ENCODE measurements around the gene RPL11.
A peak's percentile ranks its signal among the peaks of the same experiment; 100 is the strongest.

The RPL11 gene

DNA sequence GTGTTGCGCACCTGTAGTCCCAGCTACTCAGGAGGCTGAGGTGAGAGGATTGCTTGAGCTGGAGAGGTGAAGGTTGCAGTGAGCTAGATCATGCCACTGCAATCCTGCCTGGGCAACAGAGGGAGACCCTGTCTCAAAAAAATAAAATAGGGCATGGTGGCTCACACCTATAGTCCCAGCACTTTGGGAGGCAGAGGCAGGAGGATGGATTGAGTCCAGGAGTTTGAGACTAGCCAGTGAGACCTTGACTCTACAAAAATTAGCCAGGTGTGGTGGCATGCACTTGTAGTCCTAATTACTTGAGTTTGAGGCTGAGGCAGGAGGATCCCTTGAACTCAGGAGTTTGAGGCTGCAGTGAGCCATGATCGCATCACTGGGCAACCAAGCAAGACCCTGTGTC is 9.7 kb downstream of the RPL11 start:
- TF ChIP-seq, protein P1, sequence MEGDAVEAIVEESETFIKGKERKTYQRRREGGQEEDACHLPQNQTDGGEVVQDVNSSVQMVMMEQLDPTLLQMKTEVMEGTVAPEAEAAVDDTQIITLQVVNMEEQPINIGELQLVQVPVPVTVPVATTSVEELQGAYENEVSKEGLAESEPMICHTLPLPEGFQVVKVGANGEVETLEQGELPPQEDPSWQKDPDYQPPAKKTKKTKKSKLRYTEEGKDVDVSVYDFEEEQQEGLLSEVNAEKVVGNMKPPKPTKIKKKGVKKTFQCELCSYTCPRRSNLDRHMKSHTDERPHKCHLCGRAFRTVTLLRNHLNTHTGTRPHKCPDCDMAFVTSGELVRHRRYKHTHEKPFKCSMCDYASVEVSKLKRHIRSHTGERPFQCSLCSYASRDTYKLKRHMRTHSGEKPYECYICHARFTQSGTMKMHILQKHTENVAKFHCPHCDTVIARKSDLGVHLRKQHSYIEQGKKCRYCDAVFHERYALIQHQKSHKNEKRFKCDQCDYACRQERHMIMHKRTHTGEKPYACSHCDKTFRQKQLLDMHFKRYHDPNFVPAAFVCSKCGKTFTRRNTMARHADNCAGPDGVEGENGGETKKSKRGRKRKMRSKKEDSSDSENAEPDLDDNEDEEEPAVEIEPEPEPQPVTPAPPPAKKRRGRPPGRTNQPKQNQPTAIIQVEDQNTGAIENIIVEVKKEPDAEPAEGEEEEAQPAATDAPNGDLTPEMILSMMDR (IDR thresholded peaks at IDR 0.05; ENCODE audit: extremely low read depth, missing control alignments) = no peak

GRCh38 chr1:23701996-23702395 is 10.4 kb downstream of the RPL11 start:
- TF ChIP-seq, protein P1 (IDR thresholded peaks at IDR 0.05; ENCODE audit: extremely low read depth, missing control alignments) = no peak
- no peak for DNase-seq (ENCODE audit: low spot score)

More for the DNA sequence above, 9.7 kb downstream of the RPL11 start:
- no peak for DNase-seq (ENCODE audit: low spot score)

- TF ChIP-seq, protein P1 (IDR thresholded peaks at IDR 0.05; ENCODE audit: extremely low read depth, missing control alignments) = no peak
- no peak for DNase-seq (ENCODE audit: low spot score)
Measured at GRCh38 chr1:23704834-23705495, 13.4 kb downstream of the RPL11 start.

DNA sequence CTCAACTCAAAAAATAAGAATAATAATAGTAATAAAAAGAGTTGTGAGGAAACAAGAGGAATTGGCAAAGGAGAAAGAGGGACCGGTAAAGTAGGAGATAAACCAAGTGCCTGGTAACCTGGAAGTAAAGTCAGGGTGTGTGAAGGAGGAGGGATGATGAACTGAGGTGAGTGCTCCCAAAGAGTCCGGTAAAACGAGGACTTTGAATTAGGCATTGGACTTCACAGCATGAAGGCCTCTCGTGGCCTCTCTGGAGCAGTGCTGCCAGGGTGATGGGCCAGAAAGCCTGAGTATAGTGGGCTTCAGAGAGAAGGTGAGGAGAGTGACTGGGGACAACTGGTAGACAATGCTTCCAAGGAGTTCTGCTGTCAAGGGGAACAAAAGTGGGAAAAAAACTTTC is 17.6 kb downstream of the RPL11 start:
- TF ChIP-seq, protein P1 (IDR thresholded peaks at IDR 0.05; ENCODE audit: extremely low read depth, missing control alignments) = no peak
- DNase-seq (ENCODE audit: low spot score) = no peak

DNA sequence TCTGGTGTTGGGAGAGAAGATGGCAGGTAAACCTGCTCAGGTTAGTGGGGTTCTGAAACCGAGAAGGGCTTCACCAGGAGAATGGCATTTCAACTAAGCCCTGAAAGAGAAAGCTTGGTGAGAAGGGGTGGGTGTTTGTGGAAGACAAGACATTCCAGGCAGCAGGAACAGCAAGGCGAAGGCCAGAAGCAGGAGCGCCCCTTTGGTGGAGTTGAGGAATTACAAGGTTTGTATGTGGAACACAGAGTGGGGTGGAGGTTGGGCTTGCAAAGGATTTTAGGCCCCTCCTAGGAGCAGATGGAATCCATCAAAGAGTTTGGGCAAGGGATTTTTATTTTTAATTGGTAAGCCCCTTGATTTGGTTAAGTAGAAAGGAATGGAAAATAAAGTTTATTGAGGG is 26.9 kb downstream of the RPL11 start:
- TF ChIP-seq, protein P1 (IDR thresholded peaks at IDR 0.05; ENCODE audit: extremely low read depth, missing control alignments) = no peak
- no peak for DNase-seq (ENCODE audit: low spot score)

DNA sequence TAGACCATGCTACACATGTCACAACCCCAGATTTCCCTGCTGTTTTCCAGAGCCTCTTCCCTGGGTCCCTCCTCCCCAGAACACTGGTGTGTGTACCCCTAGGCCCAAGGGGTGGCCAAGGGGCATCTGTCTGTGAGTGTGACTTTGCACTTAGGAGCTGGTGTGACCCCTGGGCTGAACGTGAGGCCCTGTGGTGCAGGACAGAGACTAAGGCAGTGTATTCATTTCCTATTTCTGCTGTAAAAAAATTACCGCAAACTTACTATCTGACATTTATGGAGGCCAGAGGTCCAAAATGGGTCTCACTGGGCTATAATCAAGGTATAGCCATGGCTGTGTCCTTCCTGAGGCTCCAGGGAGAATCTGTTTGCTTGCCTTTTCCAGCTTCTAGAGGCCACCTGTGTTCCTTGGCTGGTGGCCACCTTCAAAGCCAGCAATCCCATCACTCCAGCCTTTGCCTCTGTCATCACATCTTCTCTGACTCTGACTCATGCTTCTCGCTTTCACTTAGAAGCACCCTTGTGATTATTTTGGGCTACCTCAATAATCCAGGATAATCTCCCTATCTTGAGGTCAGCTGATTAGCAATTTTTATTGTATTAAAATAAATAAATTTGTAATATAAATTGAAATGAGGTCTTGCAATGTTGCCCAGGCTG is 27.7 kb downstream of the RPL11 start:
- TF ChIP-seq, protein P1 (IDR thresholded peaks at IDR 0.05; ENCODE audit: extremely low read depth, missing control alignments) = no peak
- DNase-seq (ENCODE audit: low spot score) = no peak

- peak; percentile 63 for DNase-seq (ENCODE audit: low spot score)
- TF ChIP-seq, protein P1 (IDR thresholded peaks at IDR 0.05; ENCODE audit: extremely low read depth, missing control alignments) = no peak
Measured at GRCh38 chr1:23720256-23720995, 28.8 kb downstream of the RPL11 start.

Measured in GM20000 (cell line).